OCI-LY1 (cell line): Measurements from ENCODE around the gene CLDN9.

Experiments
- H2AFZ ChIP-seq: fragments of 200-600 bp; sonication (generic), shearing (Covaris generic); 2 replicates; pipeline ENCODE4 v1.6.0; 2014; ENCODE audit warnings: antibody characterized with exemption, mild to moderate bottlenecking, low read length
- H3F3A ChIP-seq: fragments of 200-600 bp; sonication (generic), shearing (Covaris generic); 2 replicates; pipeline ENCODE4 v1.6.0; 2014; ENCODE audit warnings: mild to moderate bottlenecking, antibody characterized with exemption, low read length, moderate library complexity; ENCODE audit not compliant: insufficient read depth
- H3K27ac ChIP-seq: fragments of 200-600 bp; sonication (generic); 2 replicates; pipeline ENCODE4 v1.5.1; 2014; ENCODE audit warnings: low read length, mixed run types, mild to moderate bottlenecking, low read depth; ENCODE audit not compliant: poor library complexity, severe bottlenecking
- H3K27me3 ChIP-seq: fragments of 200-600 bp; sonication (generic); 2 replicates; pipeline ENCODE4 v1.6.0; 2014; ENCODE audit warnings: antibody characterized with exemption, mild to moderate bottlenecking, low read length, moderate library complexity; ENCODE audit not compliant: insufficient read depth
- H3K36me3 ChIP-seq: fragments of 200-600 bp; sonication (generic); 2 replicates; pipeline ENCODE4 v1.6.1; 2014; ENCODE audit warnings: mild to moderate bottlenecking, antibody characterized with exemption, low read length, moderate library complexity, mixed read lengths; ENCODE audit not compliant: insufficient read depth
- H3K4me1 ChIP-seq: fragments of 200-600 bp; sonication (generic); 2 replicates; pipeline ENCODE4 v1.5.1; 2014; ENCODE audit warnings: mild to moderate bottlenecking, low read length, moderate library complexity; ENCODE audit not compliant: insufficient read depth, severe bottlenecking
- H3K4me2 ChIP-seq: fragments of 200-600 bp; sonication (generic), shearing (Covaris generic); 2 replicates; pipeline ENCODE4 v1.6.1; 2014; ENCODE audit warnings: low read length
- H3K4me3 ChIP-seq: fragments of 200-600 bp; sonication (generic); 2 replicates; pipeline ENCODE4 v1.5.1; 2014; ENCODE audit warnings: low read length, low read depth, mild to moderate bottlenecking, mixed read lengths; ENCODE audit not compliant: poor library complexity, severe bottlenecking
- H3K79me2 ChIP-seq: fragments of 200-600 bp; shearing (Covaris generic); 2 replicates; pipeline ENCODE4 v1.6.1; 2016; ENCODE audit warnings: mixed run types, low read length, mixed read lengths; ENCODE audit not compliant: insufficient read depth
- H3K9ac ChIP-seq: fragments of 200-600 bp; sonication (generic), shearing (Covaris generic); 2 replicates; pipeline ENCODE4 v1.6.1; 2014; ENCODE audit warnings: mild to moderate bottlenecking, low read length, mixed read lengths
- H3K9me2 ChIP-seq: fragments of 200-600 bp; sonication (generic), shearing (Covaris generic); 2 replicates; pipeline ENCODE4 v1.6.1; 2014; ENCODE audit warnings: low read depth, mild to moderate bottlenecking, low read length, mixed read lengths
- H3K9me3 ChIP-seq: fragments of 200-600 bp; shearing (Covaris generic); 2 replicates; pipeline ENCODE4 v1.6.1; 2014; ENCODE audit warnings: low read length, mixed read lengths
- H4K20me1 ChIP-seq: fragments of 200-600 bp; sonication (generic), shearing (Covaris generic); 2 replicates; pipeline ENCODE4 v1.6.0; 2016; ENCODE audit warnings: mild to moderate bottlenecking, low read length; ENCODE audit not compliant: insufficient read depth
- CTCF ChIP-seq: fragments of 200-600 bp; sonication (generic), shearing (Covaris generic); IDR thresholded peaks from 2 replicates; pipeline ENCODE4 v1.5.1; 2017; ENCODE audit warnings: mild to moderate bottlenecking, antibody characterized with exemption, low read length, moderate library complexity, mixed read lengths
- EZH2 ChIP-seq: fragments of 200-600 bp; sonication (generic), shearing (Covaris generic); IDR thresholded peaks from 2 replicates; pipeline ENCODE4 v1.8.0; 2017; ENCODE audit warnings: borderline replicate concordance, mixed run types, mild to moderate bottlenecking, antibody characterized with exemption, low read length, moderate library complexity, mixed read lengths

Gene CLDN9

GRCh38 chr16:2976201-2976600, 36.5 kb upstream of the CLDN9 start:
- no peak overlapping the region for H3K27ac ChIP-seq
- no peaks in the 10 kb centered on the region for H4K20me1 ChIP-seq
- TF ChIP-seq EZH2 = no peak
- TF ChIP-seq CTCF = no peak
- no peak overlapping the region for H3K9ac ChIP-seq
- H3K27me3 ChIP-seq = no peaks in the 10 kb centered on the region
- H3K4me2 ChIP-seq = no peak overlapping the region
- no peaks in the 10 kb centered on the region for H3K9me2 ChIP-seq
- peaks cover 72% of the 10 kb centered on the region for H3K36me3 ChIP-seq
- H3K9me3 ChIP-seq = no peaks in the 10 kb centered on the region
- no peak overlapping the region for H3K4me3 ChIP-seq
- H3F3A ChIP-seq = no peaks in the 10 kb centered on the region
- no peak overlapping the region for H2AFZ ChIP-seq
- H3K4me1 ChIP-seq = peaks cover 63% of the 10 kb centered on the region
- peaks cover 3% of the 10 kb centered on the region; the same call in 1 of the 2 replicates for H3K79me2 ChIP-seq

GRCh38 chr16:2976673-2977072, 36.0 kb upstream of the CLDN9 start:
- Histone ChIP-seq H3K9ac (no peak overlapping the region), H3K9me3 (no peaks in the 10 kb centered on the region), H3K27ac (no peak overlapping the region), H3F3A (no peaks in the 10 kb centered on the region), H3K36me3 (peaks cover 67% of the 10 kb centered on the region), H3K9me2 (no peaks in the 10 kb centered on the region), H2AFZ (no peak overlapping the region), H3K4me1 (peaks cover 60% of the 10 kb centered on the region), H4K20me1 (no peaks in the 10 kb centered on the region), H3K27me3 (no peaks in the 10 kb centered on the region), H3K79me2 (peaks cover 3% of the 10 kb centered on the region; the same call in 1 of the 2 replicates), H3K4me2 (no peak overlapping the region), H3K4me3 (no peak overlapping the region)
- TF ChIP-seq CTCF (no peak), EZH2 (no peak)

GRCh38 chr16:2977440-2977839, 35.3 kb upstream of the CLDN9 start:
- Histone ChIP-seq H3F3A (no peaks in the 10 kb centered on the region), H3K4me3 (no peak overlapping the region), H3K27ac (no peak overlapping the region), H3K9me3 (no peaks in the 10 kb centered on the region), H3K9ac (no peak overlapping the region; the same call in 1 of the 2 replicates), H2AFZ (no peak overlapping the region), H3K79me2 (peaks cover 3% of the 10 kb centered on the region; the same call in 1 of the 2 replicates), H3K4me1 (peaks cover 53% of the 10 kb centered on the region), H3K9me2 (no peaks in the 10 kb centered on the region), H3K4me2 (peak overlapping the region; percentile 40), H3K27me3 (no peaks in the 10 kb centered on the region), H4K20me1 (no peaks in the 10 kb centered on the region), H3K36me3 (peaks cover 59% of the 10 kb centered on the region)
- TF ChIP-seq CTCF (no peak), EZH2 (no peak)
